Hematopoietic multipotent progenitor cell treated with erythropoietin and hydrocortisone succinate and interleukin-3 and kit ligand, for 4 days (in vitro differentiated cells): ENCODE measurements around the gene TRIM66.

ENCODE experiments used
- DNase-seq: peaks from one replicate; pipeline ENCODE4 v3.0.0-alpha.2; 2015

TRIM66 gene

GRCh38 chr11:8654503-8654902 lies 28.0 kb downstream of the TRIM66 start:
- no peak for DNase-seq

- DNase-seq = no peak
Measured at GRCh38 chr11:8652140-8652539, 30.3 kb downstream of the TRIM66 start.

GRCh38 chr11:8650401-8650990 lies 32.0 kb downstream of the TRIM66 start:
- DNase-seq = no peak

GRCh38 chr11:8649361-8649760 lies 33.1 kb downstream of the TRIM66 start:
- DNase-seq = no peak

- no peak for DNase-seq
Measured at GRCh38 chr11:8646873-8647272, 35.6 kb downstream of the TRIM66 start.

GRCh38 chr11:8642196-8642841 lies 40.1 kb downstream of the TRIM66 start:
- no peak for DNase-seq

GRCh38 chr11:8641332-8641731 lies 41.1 kb downstream of the TRIM66 start:
- no peak for DNase-seq

- DNase-seq = no peak
Measured at GRCh38 chr11:8640267-8640906, 42.1 kb downstream of the TRIM66 start.

- no peak for DNase-seq
Measured at GRCh38 chr11:8639655-8640054, 42.8 kb downstream of the TRIM66 start.

DNA sequence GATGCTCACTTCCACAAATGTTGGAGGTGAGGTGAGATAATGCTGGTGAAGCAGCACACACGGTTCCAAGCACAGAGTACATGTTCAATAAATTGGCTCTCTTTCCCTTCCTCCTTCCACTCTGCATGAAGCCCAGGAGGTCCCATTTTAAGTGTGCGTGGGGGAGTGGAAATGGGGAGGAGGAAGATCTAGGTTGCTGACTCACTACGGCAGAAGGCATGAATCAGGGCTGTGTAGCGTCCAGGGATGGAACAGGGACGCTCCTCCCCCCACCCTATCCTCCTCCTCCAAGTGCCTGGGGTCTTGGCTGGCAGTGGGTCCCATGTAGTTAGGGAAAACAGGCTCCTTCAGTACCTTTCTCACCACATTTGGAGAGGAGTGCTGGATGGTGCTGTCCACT lies 44.2 kb downstream of the TRIM66 start:
- no peak for DNase-seq

- no peak for DNase-seq
Measured at GRCh38 chr11:8636127-8636526, 46.3 kb downstream of the TRIM66 start.

DNA sequence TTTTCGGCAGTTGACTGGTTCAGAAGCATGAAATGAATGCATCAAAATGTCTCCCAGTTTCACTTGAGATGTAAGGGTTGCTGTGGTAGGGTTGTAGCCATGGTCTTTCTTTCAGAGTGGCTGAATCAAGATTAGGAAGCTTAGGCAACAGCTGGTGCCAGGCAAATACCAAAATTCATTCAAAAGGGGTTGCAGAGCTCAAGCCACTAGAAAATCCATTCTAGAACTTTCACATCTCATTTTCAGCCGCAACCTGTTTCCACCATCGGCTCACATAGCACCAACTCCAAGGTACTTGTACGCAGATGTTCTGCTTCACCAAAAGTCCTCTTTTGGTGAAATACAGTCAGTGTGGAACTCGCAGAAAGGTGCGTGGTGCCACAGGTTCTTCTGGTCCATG lies 48.0 kb downstream of the TRIM66 start:
- no peak for DNase-seq

DNA sequence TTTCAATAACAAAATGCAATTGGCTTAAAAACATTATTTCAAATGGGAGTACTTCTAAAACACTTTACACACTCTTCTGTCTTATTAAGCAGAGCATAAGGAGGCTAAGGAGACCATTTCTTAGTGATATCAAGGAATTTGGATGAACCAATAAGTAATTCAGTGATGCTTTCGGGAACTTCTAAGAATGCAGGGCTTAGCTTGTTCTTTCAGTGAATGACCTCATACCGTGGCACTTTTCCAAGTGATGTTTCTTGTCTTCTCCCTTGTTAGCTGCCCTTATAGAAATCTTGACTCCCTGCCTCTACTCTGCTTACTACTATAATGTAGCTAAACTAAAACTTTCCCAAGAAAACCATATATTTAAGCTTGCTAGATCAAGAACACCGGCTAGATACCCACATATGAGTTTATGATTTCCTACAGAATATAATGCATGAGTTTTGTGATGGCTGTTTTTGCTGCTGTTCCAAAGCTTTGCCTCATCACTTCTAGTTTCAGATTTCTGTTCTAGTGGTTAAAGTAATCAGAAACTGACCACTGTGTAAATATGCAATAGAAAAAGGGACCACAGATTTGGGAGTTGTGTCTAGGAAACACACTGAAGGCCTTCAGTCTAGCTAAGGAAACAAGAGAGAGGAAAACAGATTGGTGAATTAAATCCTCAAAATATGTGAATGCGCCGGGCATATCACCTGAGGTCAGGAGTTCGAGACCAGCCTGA lies 50.9 kb downstream of the TRIM66 start:
- peak; percentile 5 for DNase-seq

DNA sequence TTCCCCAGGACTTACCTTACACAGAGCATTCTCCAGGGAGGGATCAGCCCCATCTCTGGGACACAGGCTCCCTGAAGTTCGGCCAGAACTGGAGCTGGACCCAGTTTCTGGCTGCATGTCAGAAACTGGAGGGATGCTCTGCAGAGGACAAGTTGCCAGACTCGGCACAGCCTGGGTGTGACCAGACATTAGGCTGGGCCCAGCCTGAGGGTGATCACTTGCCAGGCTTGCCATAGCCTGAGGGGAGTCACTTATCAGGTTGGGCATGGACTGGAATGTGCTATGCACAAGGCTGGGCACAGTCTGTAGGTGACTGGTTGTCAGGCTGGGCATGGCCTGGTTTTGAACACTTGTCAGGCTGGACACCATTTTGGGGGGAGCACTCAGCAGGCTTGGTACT lies 57.8 kb downstream of the TRIM66 start:
- no peak for DNase-seq

DNA sequence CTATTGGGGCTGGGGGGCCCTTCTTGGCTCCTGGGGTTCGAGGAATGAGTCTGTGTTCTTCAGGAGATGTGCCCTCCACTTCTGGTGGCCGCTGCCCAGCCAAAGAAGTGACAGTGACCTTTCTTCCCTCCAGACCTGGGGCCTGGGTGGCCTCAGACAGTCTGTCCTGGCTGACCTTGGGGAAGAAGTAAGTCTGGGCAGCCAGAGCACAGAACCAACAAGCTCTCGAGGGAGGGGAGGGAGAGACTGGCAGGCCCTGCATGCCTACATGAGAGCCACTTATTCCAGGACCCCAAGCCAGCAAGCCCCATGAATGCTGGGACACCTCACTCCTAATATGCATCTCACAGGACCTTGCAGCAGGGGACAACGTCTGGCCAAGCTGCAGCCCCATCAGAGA lies 61.3 kb downstream of the TRIM66 start:
- no peak for DNase-seq

DNA sequence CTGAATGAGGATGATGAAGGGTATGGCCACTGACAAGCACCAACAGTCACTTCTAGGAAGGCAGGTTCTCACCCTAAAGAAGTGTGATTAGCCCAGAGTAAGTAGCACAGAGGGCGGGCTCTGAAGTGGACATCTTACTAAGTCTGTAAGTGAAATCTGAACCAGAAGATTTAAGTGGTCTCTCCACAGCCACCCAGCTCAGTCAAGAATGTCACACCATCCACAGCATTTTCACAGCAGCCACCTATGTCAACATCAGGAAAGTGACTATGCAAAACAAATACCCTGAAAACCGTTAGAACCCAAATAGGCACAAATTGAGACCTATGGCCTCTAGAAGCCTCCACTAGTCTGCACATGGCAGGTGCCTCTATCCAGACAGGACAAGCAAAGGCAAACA lies 65.4 kb downstream of the TRIM66 start:
- DNase-seq = no peak

- DNase-seq = no peak
Measured at GRCh38 chr11:8615291-8616032, 67.0 kb downstream of the TRIM66 start.

DNA sequence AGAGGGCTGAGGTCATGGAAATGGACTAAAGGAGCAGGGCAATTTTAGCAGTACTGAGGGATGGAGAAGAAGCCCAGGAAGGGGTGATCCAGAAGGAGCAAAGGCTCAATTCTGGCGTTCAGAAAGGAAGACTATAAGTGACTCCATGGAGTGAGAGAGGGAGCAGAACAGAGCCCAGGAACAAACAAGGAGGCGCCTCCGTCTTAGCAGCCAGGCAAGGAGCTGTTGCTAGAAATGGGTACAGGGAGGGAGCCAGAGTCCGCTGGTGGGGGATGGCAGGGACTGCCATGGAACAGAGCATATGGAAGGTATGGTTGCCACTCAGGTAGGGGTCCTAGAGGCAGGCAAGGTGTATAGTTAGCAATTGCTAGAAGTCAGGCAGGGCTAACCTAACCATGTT lies 68.0 kb downstream of the TRIM66 start:
- no peak for DNase-seq

DNA sequence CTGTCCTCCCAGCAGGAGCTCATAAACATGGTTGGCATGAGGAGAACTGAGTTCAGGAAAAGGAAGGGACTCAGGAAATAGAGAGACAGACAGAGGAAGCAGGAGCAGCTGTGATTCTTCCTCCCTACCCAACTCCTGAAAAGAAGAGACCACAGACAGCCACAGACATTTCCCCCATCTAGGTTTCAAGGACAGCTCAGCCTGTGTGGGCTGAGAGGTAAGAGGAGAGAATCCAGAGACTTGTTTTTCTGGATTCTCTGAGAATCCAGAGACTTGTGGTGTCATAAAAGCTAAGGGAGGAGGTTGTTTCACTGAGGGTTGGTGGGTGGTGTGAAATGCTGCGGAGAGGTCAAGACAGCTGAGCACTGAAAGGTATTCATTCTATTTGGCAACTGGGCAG lies 69.4 kb downstream of the TRIM66 start:
- DNase-seq = no peak

- DNase-seq = no peak
Measured at GRCh38 chr11:8612522-8612921, 69.9 kb downstream of the TRIM66 start.

GRCh38 chr11:8610532-8611116 lies 71.8 kb downstream of the TRIM66 start:
- DNase-seq = no peak

DNA sequence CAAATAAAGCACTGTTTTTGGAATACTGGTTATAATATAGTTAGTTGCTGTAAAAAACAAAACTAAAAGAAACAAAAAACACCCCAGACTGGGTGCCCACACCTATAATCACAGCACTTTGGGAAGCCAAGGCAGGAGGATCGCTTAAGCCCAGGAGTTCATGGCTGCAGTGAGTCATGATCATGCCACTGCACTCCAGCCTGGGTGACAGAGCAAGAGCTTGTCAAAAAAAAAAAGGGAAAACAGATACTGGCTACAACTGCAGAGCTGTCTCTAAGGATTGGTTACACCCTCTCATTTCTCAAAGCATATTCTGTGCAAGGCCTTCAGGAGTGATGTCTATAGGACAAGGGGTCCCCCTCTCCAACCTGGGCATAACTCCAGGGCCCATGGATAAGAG lies 73.8 kb downstream of the TRIM66 start:
- DNase-seq = no peak
